HepG2 (cell line): ENCODE data around the gene MRFAP1L1. TPM values are rescaled to one million over a fixed set of nuclear protein-coding genes. Genes with fewer than 3 reads are reported as not detected.

ENCODE experiments used
- ARNT ChIP-seq: fragments of 450-650 bp; IDR thresholded peaks from 2 replicates; pipeline ENCODE4 v1.6.1; 2017
- CENPBD1 ChIP-seq: sonication (generic); formaldehyde crosslinking; IDR thresholded peaks from 2 replicates; pipeline ENCODE4 v1.8.0; 2022; ENCODE audit warnings: missing genetic modification reagents, low read depth, mild to moderate bottlenecking, borderline replicate concordance
- ELF1 ChIP-seq: sonication (generic); formaldehyde crosslinking; IDR thresholded peaks from 2 replicates; pipeline ENCODE4 v1.4.0; 2020; ENCODE audit warnings: missing genetic modification reagents
- HNRNPL ChIP-seq: fragments of 200-400 bp; formaldehyde crosslinking; IDR thresholded peaks from 2 replicates; pipeline ENCODE4 v1.6.1; 2017; ENCODE audit warnings: mild to moderate bottlenecking, low read depth, low read length
- MXD4 ChIP-seq: IDR thresholded peaks from 2 replicates; pipeline ENCODE4 v1.6.1; 2016; ENCODE audit warnings: mild to moderate bottlenecking, missing biosample characterization, missing genetic modification reagents
- NFKB2 ChIP-seq: sonication (generic); formaldehyde crosslinking; IDR thresholded peaks from 2 replicates; pipeline ENCODE4 v1.4.0; 2020; ENCODE audit warnings: missing genetic modification reagents, borderline replicate concordance
- POGZ ChIP-seq: sonication (generic); formaldehyde crosslinking; IDR thresholded peaks from 2 replicates; pipeline ENCODE4 v1.4.0; 2020; ENCODE audit warnings: mild to moderate bottlenecking, missing genetic modification reagents
- SAFB2 ChIP-seq: sonication (generic); formaldehyde crosslinking; IDR thresholded peaks from 2 replicates; pipeline ENCODE4 v1.5.1; 2020; ENCODE audit warnings: missing genetic modification reagents, low read depth, mild to moderate bottlenecking, borderline replicate concordance
- SAP130 ChIP-seq: IDR thresholded peaks from 2 replicates; pipeline ENCODE4 v1.6.1; 2016; ENCODE audit warnings: low read depth
- SNAI1 ChIP-seq: sonication (generic); formaldehyde crosslinking; IDR thresholded peaks from 2 replicates; pipeline ENCODE4 v1.5.0; 2020; ENCODE audit warnings: mild to moderate bottlenecking, missing genetic modification reagents, borderline replicate concordance
- SUZ12 ChIP-seq: fragments of 150-350 bp; IDR thresholded peaks from 2 replicates; pipeline ENCODE4 v1.6.1; 2014; ENCODE audit warnings: low read depth, low read length
- TMF1 ChIP-seq: sonication (generic); formaldehyde crosslinking; IDR thresholded peaks from 2 replicates; pipeline ENCODE4 v1.8.1; 2022; ENCODE audit warnings: low read depth, missing genetic modification reagents
- ZNF180 ChIP-seq: sonication (generic); formaldehyde crosslinking; IDR thresholded peaks from 2 replicates; pipeline ENCODE4 v1.4.0; 2020; ENCODE audit warnings: low read depth, missing genetic modification reagents, borderline replicate concordance
- ZNF253 ChIP-seq: sonication (generic); formaldehyde crosslinking; IDR thresholded peaks from 2 replicates; pipeline ENCODE4 v1.8.0; 2022; ENCODE audit warnings: mild to moderate bottlenecking, missing genetic modification reagents, borderline replicate concordance
- ZNF354B ChIP-seq: sonication (generic); formaldehyde crosslinking; IDR thresholded peaks from 2 replicates; pipeline ENCODE4 v1.8.0; 2022; ENCODE audit warnings: mild to moderate bottlenecking, missing genetic modification reagents
- ZNF550 ChIP-seq: sonication (generic); formaldehyde crosslinking; IDR thresholded peaks from 2 replicates; pipeline ENCODE4 v1.4.0; 2020; ENCODE audit warnings: mild to moderate bottlenecking, missing genetic modification reagents, borderline replicate concordance
- ZNF607 ChIP-seq: sonication (generic); formaldehyde crosslinking; IDR thresholded peaks from 2 replicates; pipeline ENCODE4 v1.5.1; 2020; ENCODE audit warnings: missing genetic modification reagents, mild to moderate bottlenecking, borderline replicate concordance
- ZNF761 ChIP-seq: sonication (generic); formaldehyde crosslinking; conservative IDR thresholded peaks from 2 replicates; pipeline ENCODE4 v1.4.0; 2020; ENCODE audit warnings: mild to moderate bottlenecking, missing genetic modification reagents
- polyA plus RNA-seq, 8 experiments: library from polyadenylated mRNA; depleted of rRNA in 3 of 8; stranded (reverse) in 7 of 8; unstranded in 1 of 8; fragments of >200 nt; fragmentation: Illumina TruSeq in 4 of 8; extraction: Trizol in 4 of 8; gene quantifications; 2 replicates each; pipeline versions ENCODE4 v1.2.1 to v1.2.3, GENCODE V29; 2011 to 2016; ENCODE audit warnings: low read depth in 4 of 8, missing spikeins in 1 of 8, mixed read lengths in 1 of 8; ENCODE audit not compliant: insufficient read depth in 1 of 8
- total RNA-seq, 5 experiments: library from RNA; depleted of rRNA; stranded (reverse); fragments of >200 nt; fragmentation: Illumina TruSeq; extraction: Trizol; gene quantifications; 2 replicates each; pipeline ENCODE4 v1.2.3, GENCODE V29; 2016; ENCODE audit warnings: low read depth in 1 of 5
- TF ChIP-seq, protein P1 (sequence below): sonication (generic); formaldehyde crosslinking; conservative IDR thresholded peaks from 2 replicates; pipeline ENCODE4 v1.4.0; 2020; ENCODE audit warnings: missing genetic modification reagents

Gene MRFAP1L1
- total and polyA plus RNA-seq, 2 of the 13 experiments (the other 11 are each of a cell fraction or from before 2014, with no cell fraction given), result 44.8 to 76.6 TPM

DNA sequence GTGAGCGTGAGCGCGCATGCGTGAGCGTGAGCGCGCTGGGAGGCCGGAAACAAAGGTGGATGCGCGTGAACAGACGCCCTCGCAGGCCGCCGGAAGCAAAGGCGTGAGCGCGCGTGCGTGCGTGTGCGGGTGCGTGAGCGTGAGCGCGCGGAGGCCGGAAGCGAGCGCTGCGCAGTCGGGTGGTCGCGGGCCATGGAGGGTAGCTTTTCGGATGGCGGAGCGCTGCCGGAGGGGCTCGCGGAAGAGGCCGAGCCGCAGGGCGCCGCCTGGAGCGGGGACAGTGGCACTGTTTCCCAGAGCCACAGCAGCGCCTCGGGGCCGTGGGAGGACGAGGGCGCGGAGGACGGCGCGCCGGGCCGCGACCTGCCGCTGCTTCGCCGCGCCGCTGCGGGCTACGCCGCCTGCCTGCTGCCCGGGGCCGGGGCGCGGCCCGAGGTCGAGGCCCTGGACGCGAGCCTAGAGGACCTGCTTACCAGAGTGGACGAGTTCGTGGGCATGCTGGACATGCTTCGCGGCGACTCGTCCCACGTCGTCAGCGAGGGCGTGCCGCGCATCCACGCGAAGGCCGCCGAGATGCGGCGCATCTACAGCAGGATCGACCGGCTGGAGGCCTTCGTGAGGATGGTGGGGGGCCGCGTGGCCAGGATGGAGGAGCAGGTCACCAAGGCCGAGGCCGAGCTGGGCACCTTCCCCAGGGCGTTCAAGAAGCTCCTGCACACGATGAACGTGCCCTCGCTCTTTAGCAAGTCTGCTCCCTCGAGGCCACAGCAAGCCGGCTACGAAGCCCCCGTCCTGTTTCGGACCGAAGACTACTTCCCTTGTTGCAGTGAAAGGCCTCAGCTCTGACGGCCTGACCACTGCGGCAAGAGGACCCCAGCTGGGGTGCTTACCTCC, 6.6 kb upstream of the MRFAP1L1 start, which contains the start of gene BLOC1S4 (continued):
- TF ChIP-seq POGZ (CRISPR knock-in tag), result 0 out of 2 replicates have a peak, but pooled peaks have one; percentile 30
- no peak; the same call in 1 of the 2 replicates for TF ChIP-seq SAFB2 (CRISPR knock-in tag)
- peak; percentile 38; the same call in 1 of the 2 replicates for TF ChIP-seq NFKB2 (CRISPR knock-in tag)
- peak; percentile 92 for TF ChIP-seq SAP130 (CRISPR knock-in tag)
- TF ChIP-seq TMF1, result peak; percentile 92; the same call in 1 of the 2 replicates
- no peak for TF ChIP-seq SNAI1 (CRISPR knock-in tag)
- no peak for TF ChIP-seq SUZ12
- 0 out of 2 replicates have a peak, but pooled peaks have one; percentile 46 for TF ChIP-seq ZNF550 (CRISPR knock-in tag)
- TF ChIP-seq CENPBD1, result no peak; the same call in 1 of the 2 replicates
- 0 out of 2 replicates have a peak, but pooled peaks have one; percentile 51 for TF ChIP-seq ZNF180 (CRISPR knock-in tag)
- no peak for TF ChIP-seq ARNT
- 0 out of 2 replicates have a peak, but pooled peaks have one; percentile 48 for TF ChIP-seq ZNF354B
- TF ChIP-seq ELF1 (CRISPR knock-in tag), result peak; percentile 82
- TF ChIP-seq HNRNPL, result no peak
- TF ChIP-seq MXD4 (CRISPR knock-in tag), result peak; percentile 39; the same call in 1 of the 2 replicates
- peak; percentile 68 for TF ChIP-seq ZNF761
- TF ChIP-seq ZNF253 (CRISPR knock-in tag), result 0 out of 2 replicates have a peak, but pooled peaks have one; percentile 48
- TF ChIP-seq, protein P1, sequence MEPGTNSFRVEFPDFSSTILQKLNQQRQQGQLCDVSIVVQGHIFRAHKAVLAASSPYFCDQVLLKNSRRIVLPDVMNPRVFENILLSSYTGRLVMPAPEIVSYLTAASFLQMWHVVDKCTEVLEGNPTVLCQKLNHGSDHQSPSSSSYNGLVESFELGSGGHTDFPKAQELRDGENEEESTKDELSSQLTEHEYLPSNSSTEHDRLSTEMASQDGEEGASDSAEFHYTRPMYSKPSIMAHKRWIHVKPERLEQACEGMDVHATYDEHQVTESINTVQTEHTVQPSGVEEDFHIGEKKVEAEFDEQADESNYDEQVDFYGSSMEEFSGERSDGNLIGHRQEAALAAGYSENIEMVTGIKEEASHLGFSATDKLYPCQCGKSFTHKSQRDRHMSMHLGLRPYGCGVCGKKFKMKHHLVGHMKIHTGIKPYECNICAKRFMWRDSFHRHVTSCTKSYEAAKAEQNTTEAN (CRISPR knock-in tag), result peak; percentile 62; the same call in 1 of the 2 replicates
- TF ChIP-seq ZNF607 (CRISPR knock-in tag), result no peak
